ENCODE measurements around the gene HLA-B. TPM values are rescaled to one million over a fixed set of nuclear protein-coding genes. Genes with fewer than 3 reads are reported as not detected.

Gene HLA-B
- total RNA-seq, 1 experiment from 2014 or later = 124 TPM

DNA sequence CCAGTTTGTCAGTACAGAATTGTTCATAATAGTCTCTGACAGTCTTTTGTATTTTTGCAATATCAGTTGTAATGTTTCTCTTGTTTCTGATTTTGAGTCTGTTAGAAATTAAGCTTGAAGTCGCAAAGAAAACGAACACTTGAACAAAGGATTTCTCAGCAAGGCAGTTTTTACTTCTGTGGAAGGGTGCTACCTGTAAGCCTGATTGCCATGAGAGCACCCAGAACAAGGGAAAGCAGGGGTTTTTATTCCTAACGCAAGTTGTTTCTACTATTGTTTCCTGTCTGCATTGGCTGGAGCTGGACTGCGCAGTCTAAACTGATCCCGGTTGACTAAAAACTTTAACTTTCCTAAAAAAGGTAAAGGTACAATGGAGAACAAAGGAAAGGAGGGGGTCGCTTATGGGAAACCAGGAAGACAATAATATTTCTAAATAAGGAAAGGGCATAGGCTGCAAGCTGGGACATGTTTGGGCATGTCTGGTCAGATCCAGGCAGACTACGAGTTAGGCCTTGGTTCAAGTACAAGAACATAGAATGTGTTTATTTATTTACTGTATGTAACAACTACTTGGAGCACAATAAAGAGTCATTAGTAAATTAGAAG is 28.5 kb downstream of the HLA-B start:
- DNase-seq (ENCODE audit: low spot score) = no peak
- H3K4me1 Mint-ChIP-seq = no peaks in the 10 kb centered on the region
- TF ChIP-seq ZBTB21 (CRISPR knock-in tag; IDR thresholded peaks at IDR 0.05; ENCODE audit: borderline replicate concordance) (no peak), NR3C1 (CRISPR knock-in tag; conservative IDR thresholded peaks at IDR 0.05; ENCODE audit: low read depth) (no peak), ZNF121 (CRISPR knock-in tag; IDR thresholded peaks at IDR 0.05) (no peak), ZNF138 (CRISPR knock-in tag; conservative IDR thresholded peaks at IDR 0.05) (no peak), HMGA2 (CRISPR knock-in tag; IDR thresholded peaks at IDR 0.05) (no peak), JAZF1 (CRISPR knock-in tag; IDR thresholded peaks at IDR 0.05) (no peak), MYBL2 (CRISPR knock-in tag; IDR thresholded peaks at IDR 0.05) (no peak), JUN (CRISPR knock-in tag; IDR thresholded peaks at IDR 0.05) (no peak), ESRRA (CRISPR knock-in tag; IDR thresholded peaks at IDR 0.05; ENCODE audit: borderline replicate concordance) (no peak), NFE2L1 (CRISPR knock-in tag; IDR thresholded peaks at IDR 0.05) (no peak), SMAD3 (CRISPR knock-in tag; IDR thresholded peaks at IDR 0.05; ENCODE audit: borderline replicate concordance) (no peak)
- TF ChIP-seq, protein P1, sequence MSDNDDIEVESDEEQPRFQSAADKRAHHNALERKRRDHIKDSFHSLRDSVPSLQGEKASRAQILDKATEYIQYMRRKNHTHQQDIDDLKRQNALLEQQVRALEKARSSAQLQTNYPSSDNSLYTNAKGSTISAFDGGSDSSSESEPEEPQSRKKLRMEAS (CRISPR knock-in tag; IDR thresholded peaks at IDR 0.05) = no peak
- TF ChIP-seq, protein P2, sequence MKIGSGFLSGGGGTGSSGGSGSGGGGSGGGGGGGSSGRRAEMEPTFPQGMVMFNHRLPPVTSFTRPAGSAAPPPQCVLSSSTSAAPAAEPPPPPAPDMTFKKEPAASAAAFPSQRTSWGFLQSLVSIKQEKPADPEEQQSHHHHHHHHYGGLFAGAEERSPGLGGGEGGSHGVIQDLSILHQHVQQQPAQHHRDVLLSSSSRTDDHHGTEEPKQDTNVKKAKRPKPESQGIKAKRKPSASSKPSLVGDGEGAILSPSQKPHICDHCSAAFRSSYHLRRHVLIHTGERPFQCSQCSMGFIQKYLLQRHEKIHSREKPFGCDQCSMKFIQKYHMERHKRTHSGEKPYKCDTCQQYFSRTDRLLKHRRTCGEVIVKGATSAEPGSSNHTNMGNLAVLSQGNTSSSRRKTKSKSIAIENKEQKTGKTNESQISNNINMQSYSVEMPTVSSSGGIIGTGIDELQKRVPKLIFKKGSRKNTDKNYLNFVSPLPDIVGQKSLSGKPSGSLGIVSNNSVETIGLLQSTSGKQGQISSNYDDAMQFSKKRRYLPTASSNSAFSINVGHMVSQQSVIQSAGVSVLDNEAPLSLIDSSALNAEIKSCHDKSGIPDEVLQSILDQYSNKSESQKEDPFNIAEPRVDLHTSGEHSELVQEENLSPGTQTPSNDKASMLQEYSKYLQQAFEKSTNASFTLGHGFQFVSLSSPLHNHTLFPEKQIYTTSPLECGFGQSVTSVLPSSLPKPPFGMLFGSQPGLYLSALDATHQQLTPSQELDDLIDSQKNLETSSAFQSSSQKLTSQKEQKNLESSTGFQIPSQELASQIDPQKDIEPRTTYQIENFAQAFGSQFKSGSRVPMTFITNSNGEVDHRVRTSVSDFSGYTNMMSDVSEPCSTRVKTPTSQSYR (CRISPR knock-in tag; IDR thresholded peaks at IDR 0.05) = no peak
- TF ChIP-seq, protein P3, sequence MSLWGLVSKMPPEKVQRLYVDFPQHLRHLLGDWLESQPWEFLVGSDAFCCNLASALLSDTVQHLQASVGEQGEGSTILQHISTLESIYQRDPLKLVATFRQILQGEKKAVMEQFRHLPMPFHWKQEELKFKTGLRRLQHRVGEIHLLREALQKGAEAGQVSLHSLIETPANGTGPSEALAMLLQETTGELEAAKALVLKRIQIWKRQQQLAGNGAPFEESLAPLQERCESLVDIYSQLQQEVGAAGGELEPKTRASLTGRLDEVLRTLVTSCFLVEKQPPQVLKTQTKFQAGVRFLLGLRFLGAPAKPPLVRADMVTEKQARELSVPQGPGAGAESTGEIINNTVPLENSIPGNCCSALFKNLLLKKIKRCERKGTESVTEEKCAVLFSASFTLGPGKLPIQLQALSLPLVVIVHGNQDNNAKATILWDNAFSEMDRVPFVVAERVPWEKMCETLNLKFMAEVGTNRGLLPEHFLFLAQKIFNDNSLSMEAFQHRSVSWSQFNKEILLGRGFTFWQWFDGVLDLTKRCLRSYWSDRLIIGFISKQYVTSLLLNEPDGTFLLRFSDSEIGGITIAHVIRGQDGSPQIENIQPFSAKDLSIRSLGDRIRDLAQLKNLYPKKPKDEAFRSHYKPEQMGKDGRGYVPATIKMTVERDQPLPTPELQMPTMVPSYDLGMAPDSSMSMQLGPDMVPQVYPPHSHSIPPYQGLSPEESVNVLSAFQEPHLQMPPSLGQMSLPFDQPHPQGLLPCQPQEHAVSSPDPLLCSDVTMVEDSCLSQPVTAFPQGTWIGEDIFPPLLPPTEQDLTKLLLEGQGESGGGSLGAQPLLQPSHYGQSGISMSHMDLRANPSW (CRISPR knock-in tag; conservative IDR thresholded peaks at IDR 0.05; ENCODE audit: low read depth) = no peak
- TF ChIP-seq, protein P4, sequence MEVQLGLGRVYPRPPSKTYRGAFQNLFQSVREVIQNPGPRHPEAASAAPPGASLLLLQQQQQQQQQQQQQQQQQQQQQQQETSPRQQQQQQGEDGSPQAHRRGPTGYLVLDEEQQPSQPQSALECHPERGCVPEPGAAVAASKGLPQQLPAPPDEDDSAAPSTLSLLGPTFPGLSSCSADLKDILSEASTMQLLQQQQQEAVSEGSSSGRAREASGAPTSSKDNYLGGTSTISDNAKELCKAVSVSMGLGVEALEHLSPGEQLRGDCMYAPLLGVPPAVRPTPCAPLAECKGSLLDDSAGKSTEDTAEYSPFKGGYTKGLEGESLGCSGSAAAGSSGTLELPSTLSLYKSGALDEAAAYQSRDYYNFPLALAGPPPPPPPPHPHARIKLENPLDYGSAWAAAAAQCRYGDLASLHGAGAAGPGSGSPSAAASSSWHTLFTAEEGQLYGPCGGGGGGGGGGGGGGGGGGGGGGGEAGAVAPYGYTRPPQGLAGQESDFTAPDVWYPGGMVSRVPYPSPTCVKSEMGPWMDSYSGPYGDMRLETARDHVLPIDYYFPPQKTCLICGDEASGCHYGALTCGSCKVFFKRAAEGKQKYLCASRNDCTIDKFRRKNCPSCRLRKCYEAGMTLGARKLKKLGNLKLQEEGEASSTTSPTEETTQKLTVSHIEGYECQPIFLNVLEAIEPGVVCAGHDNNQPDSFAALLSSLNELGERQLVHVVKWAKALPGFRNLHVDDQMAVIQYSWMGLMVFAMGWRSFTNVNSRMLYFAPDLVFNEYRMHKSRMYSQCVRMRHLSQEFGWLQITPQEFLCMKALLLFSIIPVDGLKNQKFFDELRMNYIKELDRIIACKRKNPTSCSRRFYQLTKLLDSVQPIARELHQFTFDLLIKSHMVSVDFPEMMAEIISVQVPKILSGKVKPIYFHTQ (CRISPR knock-in tag; IDR thresholded peaks at IDR 0.05) = no peak
- TF ChIP-seq, protein P5, sequence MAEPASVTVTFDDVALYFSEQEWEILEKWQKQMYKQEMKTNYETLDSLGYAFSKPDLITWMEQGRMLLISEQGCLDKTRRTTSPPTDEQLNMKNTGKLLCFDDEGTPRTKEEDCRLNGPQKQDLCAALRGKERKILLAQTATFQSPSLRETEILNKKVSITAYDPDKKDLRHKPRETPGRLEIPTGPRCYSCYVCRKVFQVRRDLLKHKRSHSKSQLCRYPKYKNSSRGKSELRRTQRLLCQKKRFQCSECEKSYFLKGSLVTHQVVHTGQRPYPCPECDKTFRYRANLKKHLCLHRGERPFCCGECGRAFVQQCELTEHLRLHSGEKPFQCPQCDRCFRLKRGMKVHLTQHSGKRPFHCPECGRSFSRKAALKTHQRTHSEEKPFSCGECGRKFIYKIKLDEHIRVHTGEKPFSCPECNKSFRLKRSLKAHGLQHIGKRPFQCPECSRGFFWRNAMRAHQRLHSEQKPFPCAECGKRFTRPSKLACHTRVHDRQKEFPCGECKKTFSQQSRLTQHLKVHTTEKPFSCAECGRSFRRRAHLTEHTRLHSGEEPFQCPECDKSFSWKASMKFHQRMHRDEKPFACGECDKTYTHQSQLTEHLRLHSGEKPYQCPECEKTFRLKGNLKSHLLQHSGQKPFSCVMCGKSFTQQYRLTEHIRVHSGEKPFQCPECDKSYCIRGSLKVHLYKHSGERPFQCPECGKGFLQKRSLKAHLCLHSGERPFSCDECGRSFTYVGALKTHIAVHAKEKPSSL (CRISPR knock-in tag; conservative IDR thresholded peaks at IDR 0.05) = no peak
- no peak for ATAC-seq
- no peak overlapping the region for H3K4me3 Mint-ChIP-seq
- H3K9me3 Mint-ChIP-seq = peaks cover 71% of the 10 kb centered on the region
- peak overlapping the region; percentile 95 for H3K27ac Mint-ChIP-seq
- ChIA-PET CTCF (interaction anchor here (0.9 kb wide), 1 partner anchor 114 kb away, joined by 3 read pairs; no protein-coding TSS in a partner anchor), POLR2A (no interaction called here)
- peaks cover 8% of the 10 kb centered on the region for H3K27me3 Mint-ChIP-seq (ENCODE audit: low read depth)
- peaks cover 41% of the 10 kb centered on the region for H3K36me3 Mint-ChIP-seq
